Measurements from ENCODE around the gene ITPR3. TPM values are rescaled to one million over a fixed set of nuclear protein-coding genes. Genes with fewer than 3 reads are reported as not detected.

Gene ITPR3
- total RNA-seq, 1 experiment from 2014 or later, result 86.9 TPM

DNA sequence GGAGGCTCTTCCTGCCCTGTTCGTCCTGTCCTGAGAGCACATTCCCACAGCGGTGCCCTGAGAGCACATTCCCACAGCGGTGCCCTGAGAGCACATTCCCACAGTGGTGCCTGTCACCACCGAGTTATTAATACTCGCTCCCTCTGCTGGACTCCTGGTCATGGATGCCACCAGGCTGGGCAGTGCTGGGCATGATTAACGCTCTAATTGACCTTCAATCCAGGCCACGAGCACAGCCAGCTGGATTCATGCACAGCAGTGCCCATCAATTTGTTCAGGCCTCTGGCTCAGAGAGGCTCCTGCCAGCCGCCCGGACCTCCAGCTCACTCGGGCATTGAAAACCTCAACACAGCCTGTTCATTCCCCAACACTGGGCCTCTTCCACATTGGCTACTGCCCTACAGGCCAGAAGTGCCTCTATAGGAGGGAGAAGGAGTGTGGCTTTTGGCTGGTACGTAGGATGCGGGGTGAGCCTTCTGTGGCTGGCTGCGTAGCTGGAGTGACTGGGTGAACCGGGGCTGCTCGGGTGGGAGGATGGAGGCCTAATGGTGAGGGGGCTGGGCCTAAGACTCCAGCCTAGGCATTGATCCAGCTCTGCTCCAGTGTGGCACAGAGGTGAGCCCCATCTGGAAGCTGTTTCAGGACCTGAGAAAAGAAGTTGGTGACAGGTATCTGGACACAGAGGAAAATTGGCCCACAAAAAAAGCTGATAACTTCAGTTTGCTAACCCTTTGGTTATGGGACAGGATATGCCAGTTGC lies 116.3 kb downstream of the ITPR3 start:
- Mint-ChIP-seq H3K4me3 (ENCODE audit: unreplicated experiment) (no peak overlapping the region), H3K4me1 (ENCODE audit: insufficient read depth, unreplicated experiment) (peaks cover 5% of the 10 kb centered on the region), H3K27me3 (ENCODE audit: insufficient read depth, unreplicated experiment) (no peaks in the 10 kb centered on the region), H3K36me3 (ENCODE audit: insufficient read depth, unreplicated experiment) (peaks cover 2% of the 10 kb centered on the region), H3K27ac (ENCODE audit: low read depth, unreplicated experiment) (no peak overlapping the region), H3K9me3 (ENCODE audit: unreplicated experiment) (no peaks in the 10 kb centered on the region)
- BruUV-seq (replicated peaks), result no TSS peak
- intact Hi-C loops (cut with micrococcal nuclease), result no loop called here
- TF ChIP-seq, protein P1, sequence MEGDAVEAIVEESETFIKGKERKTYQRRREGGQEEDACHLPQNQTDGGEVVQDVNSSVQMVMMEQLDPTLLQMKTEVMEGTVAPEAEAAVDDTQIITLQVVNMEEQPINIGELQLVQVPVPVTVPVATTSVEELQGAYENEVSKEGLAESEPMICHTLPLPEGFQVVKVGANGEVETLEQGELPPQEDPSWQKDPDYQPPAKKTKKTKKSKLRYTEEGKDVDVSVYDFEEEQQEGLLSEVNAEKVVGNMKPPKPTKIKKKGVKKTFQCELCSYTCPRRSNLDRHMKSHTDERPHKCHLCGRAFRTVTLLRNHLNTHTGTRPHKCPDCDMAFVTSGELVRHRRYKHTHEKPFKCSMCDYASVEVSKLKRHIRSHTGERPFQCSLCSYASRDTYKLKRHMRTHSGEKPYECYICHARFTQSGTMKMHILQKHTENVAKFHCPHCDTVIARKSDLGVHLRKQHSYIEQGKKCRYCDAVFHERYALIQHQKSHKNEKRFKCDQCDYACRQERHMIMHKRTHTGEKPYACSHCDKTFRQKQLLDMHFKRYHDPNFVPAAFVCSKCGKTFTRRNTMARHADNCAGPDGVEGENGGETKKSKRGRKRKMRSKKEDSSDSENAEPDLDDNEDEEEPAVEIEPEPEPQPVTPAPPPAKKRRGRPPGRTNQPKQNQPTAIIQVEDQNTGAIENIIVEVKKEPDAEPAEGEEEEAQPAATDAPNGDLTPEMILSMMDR (IDR thresholded peaks at IDR 0.05; ENCODE audit: unreplicated experiment), result no peak
- DNase-seq (ENCODE audit: unreplicated experiment), result no peak
- POLR2A ChIA-PET, result no interaction called here
- CTCF ChIA-PET, result interaction anchor here (0.7 to 1.4 kb wide), 6 partner anchors 9 to 369 kb away, joined by 3 to 12 read pairs (median 4); no protein-coding TSS in a partner anchor

DNA sequence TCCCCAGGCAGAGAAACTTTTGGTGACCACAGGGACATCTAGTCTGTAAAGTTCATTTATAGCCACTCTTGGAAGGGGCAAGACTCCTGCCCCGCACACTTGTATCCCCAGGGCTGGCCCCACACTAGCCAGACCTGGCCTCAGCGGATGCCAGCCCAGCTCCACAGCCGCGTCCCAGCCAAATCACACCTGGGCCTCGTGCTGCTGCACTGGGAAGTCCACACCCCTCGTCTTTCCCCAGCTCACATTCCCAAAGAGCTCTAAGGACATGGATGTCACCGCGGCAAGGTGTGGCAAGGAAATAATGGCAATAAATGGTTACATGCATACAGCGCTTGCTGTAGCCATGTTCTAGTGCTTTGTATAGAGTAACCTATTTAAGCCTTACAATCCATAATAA lies 117.0 kb downstream of the ITPR3 start:
- TF ChIP-seq, protein P1 (IDR thresholded peaks at IDR 0.05; ENCODE audit: unreplicated experiment), result no peak
- ChIA-PET POLR2A (interaction anchor here (0.6 kb wide), 1 partner anchor 140 kb away, joined by 3 read pairs; no protein-coding TSS in a partner anchor), CTCF (interaction anchor here (0.9 to 1.4 kb wide), 5 partner anchors 8 to 24 kb away, joined by 3 to 12 read pairs (median 4); no protein-coding TSS in a partner anchor)
- Mint-ChIP-seq H3K4me3 (ENCODE audit: unreplicated experiment) (no peak overlapping the region), H3K36me3 (ENCODE audit: insufficient read depth, unreplicated experiment) (peaks cover 7% of the 10 kb centered on the region), H3K4me1 (ENCODE audit: insufficient read depth, unreplicated experiment) (peaks cover 11% of the 10 kb centered on the region), H3K27me3 (ENCODE audit: insufficient read depth, unreplicated experiment) (no peaks in the 10 kb centered on the region), H3K27ac (ENCODE audit: low read depth, unreplicated experiment) (no peak overlapping the region), H3K9me3 (ENCODE audit: unreplicated experiment) (no peaks in the 10 kb centered on the region)
- BruUV-seq (replicated peaks), result no TSS peak
- DNase-seq (ENCODE audit: unreplicated experiment), result no peak
- intact Hi-C loops (cut with micrococcal nuclease), result no loop called here

DNA sequence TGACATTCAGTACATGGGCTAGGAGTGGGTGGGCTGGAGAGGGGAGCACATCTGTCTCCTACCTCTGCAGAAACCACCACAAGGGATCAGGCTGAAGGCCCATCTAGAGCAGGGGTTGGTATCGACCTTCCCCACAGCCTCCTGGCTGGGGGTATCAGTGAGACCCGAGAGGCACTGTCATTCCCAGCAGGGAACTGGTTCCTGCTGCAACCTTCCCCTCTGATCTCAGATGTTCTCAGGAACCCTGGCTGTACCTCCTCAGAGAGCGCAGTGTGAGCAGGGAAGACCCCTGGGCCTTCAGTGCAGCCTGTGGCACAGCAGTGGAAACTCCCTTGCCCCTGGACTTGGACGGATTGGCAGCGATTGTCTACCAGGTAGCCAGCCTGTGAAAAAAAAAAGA lies 117.8 kb downstream of the ITPR3 start:
- no TSS peak for BruUV-seq (replicated peaks)
- no peaks in the 10 kb centered on the region for H3K9me3 Mint-ChIP-seq (ENCODE audit: unreplicated experiment)
- H3K4me3 Mint-ChIP-seq (ENCODE audit: unreplicated experiment), result no peak overlapping the region
- no peak for DNase-seq (ENCODE audit: unreplicated experiment)
- intact Hi-C loops (cut with micrococcal nuclease), result no loop called here
- H3K4me1 Mint-ChIP-seq (ENCODE audit: insufficient read depth, unreplicated experiment), result peaks cover 11% of the 10 kb centered on the region
- ChIA-PET CTCF (interaction anchor here (1.1 to 1.8 kb wide), 4 partner anchors 13 to 154 kb away, joined by 3 to 9 read pairs (median 5); partner anchors contain the start of gene UQCC2), POLR2A (interaction anchor here (0.6 to 0.7 kb wide), 2 partner anchors 141 to 362 kb away, joined by 3 read pairs; no protein-coding TSS in a partner anchor)
- peaks cover 7% of the 10 kb centered on the region for H3K36me3 Mint-ChIP-seq (ENCODE audit: insufficient read depth, unreplicated experiment)
- no peaks in the 10 kb centered on the region for H3K27me3 Mint-ChIP-seq (ENCODE audit: insufficient read depth, unreplicated experiment)
- TF ChIP-seq, protein P1 (IDR thresholded peaks at IDR 0.05; ENCODE audit: unreplicated experiment), result no peak
- H3K27ac Mint-ChIP-seq (ENCODE audit: low read depth, unreplicated experiment), result no peak overlapping the region

- BruUV-seq (replicated peaks), result TSS peak; percentile 22
- CTCF ChIA-PET, result interaction anchor here (0.5 to 1.8 kb wide), 5 partner anchors 14 to 294 kb away, joined by 3 to 9 read pairs (median 3); partner anchors contain the start of gene UQCC2
- Mint-ChIP-seq H3K36me3 (ENCODE audit: insufficient read depth, unreplicated experiment) (peaks cover 7% of the 10 kb centered on the region), H3K4me3 (ENCODE audit: unreplicated experiment) (no peak overlapping the region), H3K4me1 (ENCODE audit: insufficient read depth, unreplicated experiment) (peaks cover 17% of the 10 kb centered on the region), H3K27me3 (ENCODE audit: insufficient read depth, unreplicated experiment) (no peaks in the 10 kb centered on the region), H3K27ac (ENCODE audit: low read depth, unreplicated experiment) (no peak overlapping the region), H3K9me3 (ENCODE audit: unreplicated experiment) (no peaks in the 10 kb centered on the region)
- intact Hi-C loops (cut with micrococcal nuclease), result no loop called here
- POLR2A ChIA-PET, result interaction anchor here (0.7 to 1.0 kb wide), 2 partner anchors 28 to 361 kb away, joined by 3 to 4 read pairs; partner anchors contain the start of gene UQCC2
- no peak for DNase-seq (ENCODE audit: unreplicated experiment)
- TF ChIP-seq, protein P1 (IDR thresholded peaks at IDR 0.05; ENCODE audit: unreplicated experiment), result no peak
Observed at GRCh38 chr6:33739571-33739970, 118.4 kb downstream of the ITPR3 start.

Data from MCF 10A (cell line).